Type B pancreatic cell (in vitro differentiated cells): ENCODE measurements around the gene NSD1. TPM values are rescaled to one million over a fixed set of nuclear protein-coding genes. Genes with fewer than 3 reads are reported as not detected.
"Not testable (repeated sequence)": the region's sequence is repeated elsewhere in the genome, so short reads cannot be mapped to it uniquely, and the experiment has no call there.

Experiments used
- DNase-seq: peaks from one replicate; pipeline ENCODE4 v3.0.0; 2021; ENCODE audit warnings: mixed read lengths; ENCODE audit not compliant: unreplicated experiment; ENCODE audit errors: extremely low spot score
- H3K27ac Mint-ChIP-seq: 2 replicates; pipeline ENCODE4 v1.8.0; 2021; ENCODE audit warnings: mild to moderate bottlenecking, mixed read lengths
- H3K27me3 Mint-ChIP-seq: 2 replicates; pipeline ENCODE4 v1.8.0; 2021; ENCODE audit warnings: mixed read lengths
- H3K36me3 Mint-ChIP-seq: 2 replicates; pipeline ENCODE4 v1.8.0; 2021; ENCODE audit warnings: mixed read lengths
- H3K4me1 Mint-ChIP-seq: one replicate; pipeline ENCODE4 v1.8.0; 2021; ENCODE audit warnings: mixed read lengths; ENCODE audit not compliant: unreplicated experiment
- H3K4me3 Mint-ChIP-seq: 2 replicates; pipeline ENCODE4 v1.8.0; 2021; ENCODE audit warnings: mild to moderate bottlenecking, mixed read lengths
- H3K9me3 Mint-ChIP-seq: 2 replicates; pipeline ENCODE4 v1.8.0; 2021; ENCODE audit warnings: mixed read lengths
- total RNA-seq: library from RNA; stranded (reverse); gene quantifications from 2 replicates; pipeline ENCODE4 v1.2.1, GENCODE V29; 2021; ENCODE audit warnings: low replicate concordance
- TF ChIP-seq, protein P1 (sequence below): fragments of 200-600 bp; sonication (generic); conservative IDR thresholded peaks from 2 replicates; pipeline ENCODE4 v1.5.0; 2021; ENCODE audit warnings: antibody characterized with exemption, mild to moderate bottlenecking

NSD1 gene
- total RNA-seq, 1 donor from 2014 or later: 115 TPM

DNA sequence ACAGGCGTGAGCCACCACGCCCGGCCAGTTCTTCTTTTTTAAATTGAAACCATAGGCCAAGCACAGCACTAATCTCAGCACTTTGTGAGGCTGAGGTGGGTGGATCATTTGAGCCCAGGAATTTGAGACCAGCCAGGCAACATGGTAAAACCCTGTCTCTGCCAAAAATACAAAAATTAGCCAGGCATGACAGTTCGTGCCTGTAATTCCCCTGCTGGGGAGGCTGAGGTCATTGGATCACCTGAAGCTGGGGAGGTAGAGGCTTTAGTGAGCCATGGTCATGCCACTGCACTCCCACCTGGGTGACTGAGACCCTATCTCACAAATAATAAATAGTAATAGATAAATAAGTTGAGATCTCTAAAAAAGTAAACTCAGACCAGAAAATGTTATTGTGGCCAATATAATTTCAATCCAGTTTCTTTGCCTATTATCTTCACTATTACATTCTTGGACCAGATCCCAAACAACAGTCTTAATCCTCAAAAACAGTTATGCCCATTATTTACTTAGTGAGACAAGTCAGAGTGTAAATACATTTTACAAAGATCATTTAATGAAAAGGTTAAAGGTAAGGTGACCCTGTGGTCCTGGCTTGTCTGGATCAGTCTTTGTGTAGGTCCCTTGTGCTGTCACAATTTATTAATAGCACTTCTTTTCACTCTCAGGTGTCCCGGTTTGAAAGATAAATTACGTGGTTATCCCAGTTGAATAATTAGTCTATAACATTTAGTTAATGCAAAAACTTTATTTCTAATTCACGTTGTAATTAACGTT lies 116.4 kb downstream of the NSD1 start:
- no peaks in the 10 kb centered on the region for H3K27me3 Mint-ChIP-seq
- no peak for DNase-seq
- no peak overlapping the region for H3K27ac Mint-ChIP-seq
- peaks cover 35% of the 10 kb centered on the region for H3K36me3 Mint-ChIP-seq
- no peaks in the 10 kb centered on the region for H3K9me3 Mint-ChIP-seq
- H3K4me1 Mint-ChIP-seq: no peaks in the 10 kb centered on the region
- no peak overlapping the region for H3K4me3 Mint-ChIP-seq
- TF ChIP-seq, protein P1, sequence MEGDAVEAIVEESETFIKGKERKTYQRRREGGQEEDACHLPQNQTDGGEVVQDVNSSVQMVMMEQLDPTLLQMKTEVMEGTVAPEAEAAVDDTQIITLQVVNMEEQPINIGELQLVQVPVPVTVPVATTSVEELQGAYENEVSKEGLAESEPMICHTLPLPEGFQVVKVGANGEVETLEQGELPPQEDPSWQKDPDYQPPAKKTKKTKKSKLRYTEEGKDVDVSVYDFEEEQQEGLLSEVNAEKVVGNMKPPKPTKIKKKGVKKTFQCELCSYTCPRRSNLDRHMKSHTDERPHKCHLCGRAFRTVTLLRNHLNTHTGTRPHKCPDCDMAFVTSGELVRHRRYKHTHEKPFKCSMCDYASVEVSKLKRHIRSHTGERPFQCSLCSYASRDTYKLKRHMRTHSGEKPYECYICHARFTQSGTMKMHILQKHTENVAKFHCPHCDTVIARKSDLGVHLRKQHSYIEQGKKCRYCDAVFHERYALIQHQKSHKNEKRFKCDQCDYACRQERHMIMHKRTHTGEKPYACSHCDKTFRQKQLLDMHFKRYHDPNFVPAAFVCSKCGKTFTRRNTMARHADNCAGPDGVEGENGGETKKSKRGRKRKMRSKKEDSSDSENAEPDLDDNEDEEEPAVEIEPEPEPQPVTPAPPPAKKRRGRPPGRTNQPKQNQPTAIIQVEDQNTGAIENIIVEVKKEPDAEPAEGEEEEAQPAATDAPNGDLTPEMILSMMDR: no peak

DNA sequence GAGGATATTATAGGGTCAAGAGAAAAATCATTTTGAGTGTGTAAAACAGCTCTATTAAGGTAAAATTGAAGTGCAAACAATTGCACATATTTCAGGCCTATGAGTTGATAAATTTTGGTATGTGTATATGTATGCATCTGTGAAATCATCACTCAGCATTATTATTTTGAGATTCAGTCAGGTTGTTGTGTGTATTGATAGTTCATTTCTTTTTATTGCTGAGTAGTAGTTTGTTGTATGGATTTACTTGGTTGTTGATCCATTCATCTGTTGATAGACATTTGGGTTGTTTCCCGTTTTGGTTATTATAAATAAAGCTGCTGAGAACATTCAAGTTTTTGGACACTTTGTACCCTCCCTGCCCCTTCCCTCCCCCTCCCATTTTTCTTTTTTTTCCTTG lies 119.7 kb downstream of the NSD1 start:
- peaks cover 27% of the 10 kb centered on the region for H3K36me3 Mint-ChIP-seq
- no peak overlapping the region for H3K27ac Mint-ChIP-seq
- DNase-seq: no peak
- H3K9me3 Mint-ChIP-seq: no peaks in the 10 kb centered on the region
- TF ChIP-seq, protein P1: no peak
- no peaks in the 10 kb centered on the region for H3K27me3 Mint-ChIP-seq
- H3K4me1 Mint-ChIP-seq: no peaks in the 10 kb centered on the region
- no peak overlapping the region for H3K4me3 Mint-ChIP-seq

DNA sequence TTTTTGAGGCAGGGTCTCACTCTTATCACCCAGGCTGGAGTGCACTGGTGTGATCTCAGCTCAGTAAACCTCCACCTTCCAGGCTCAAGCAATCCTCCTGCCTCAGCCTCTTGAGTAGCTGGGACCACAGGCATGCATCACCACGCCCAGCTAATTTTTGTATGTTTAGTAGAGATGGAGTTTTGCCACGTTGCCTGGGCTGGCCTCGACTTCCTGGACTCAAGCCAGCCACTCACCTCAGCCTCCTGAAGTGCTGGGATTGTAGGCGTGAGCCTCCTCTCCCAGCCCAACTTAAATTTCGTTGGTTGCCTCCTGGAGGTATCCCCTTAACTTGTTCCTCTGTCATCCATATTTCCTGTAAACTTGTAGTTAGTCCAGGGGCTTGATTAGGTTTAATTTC lies 122.7 kb downstream of the NSD1 start:
- Mint-ChIP-seq H3K27ac (no peak overlapping the region), H3K4me3 (no peak overlapping the region), H3K27me3 (no peaks in the 10 kb centered on the region), H3K9me3 (no peaks in the 10 kb centered on the region), H3K4me1 (no peaks in the 10 kb centered on the region), H3K36me3 (peaks cover 34% of the 10 kb centered on the region)
- DNase-seq: no peak
- TF ChIP-seq, protein P1: no peak

DNA sequence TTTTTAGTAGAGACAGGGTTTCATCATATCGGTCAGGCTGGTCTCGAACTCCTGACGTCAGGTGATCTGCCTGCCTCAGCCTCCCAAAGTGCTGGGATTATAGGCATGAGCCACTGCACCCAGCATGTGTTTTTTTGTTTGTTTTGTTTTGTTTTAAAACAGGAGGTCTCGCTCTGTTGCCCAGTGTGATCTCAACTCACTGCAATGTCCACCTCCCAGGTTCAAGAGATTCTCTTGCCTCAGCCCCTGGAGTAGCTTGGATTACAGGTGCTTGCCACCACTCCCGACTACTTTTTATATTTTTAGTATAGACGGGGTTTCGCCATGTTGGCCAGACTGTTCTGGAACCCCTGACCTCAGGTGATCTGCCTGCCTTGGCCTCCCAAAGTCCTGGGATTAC lies 125.1 kb downstream of the NSD1 start:
- peaks cover 34% of the 10 kb centered on the region for H3K36me3 Mint-ChIP-seq
- not testable (repeated sequence) for DNase-seq, H3K4me3 Mint-ChIP-seq, H3K4me1 Mint-ChIP-seq, H3K9me3 Mint-ChIP-seq, H3K27me3 Mint-ChIP-seq, H3K27ac Mint-ChIP-seq

DNA sequence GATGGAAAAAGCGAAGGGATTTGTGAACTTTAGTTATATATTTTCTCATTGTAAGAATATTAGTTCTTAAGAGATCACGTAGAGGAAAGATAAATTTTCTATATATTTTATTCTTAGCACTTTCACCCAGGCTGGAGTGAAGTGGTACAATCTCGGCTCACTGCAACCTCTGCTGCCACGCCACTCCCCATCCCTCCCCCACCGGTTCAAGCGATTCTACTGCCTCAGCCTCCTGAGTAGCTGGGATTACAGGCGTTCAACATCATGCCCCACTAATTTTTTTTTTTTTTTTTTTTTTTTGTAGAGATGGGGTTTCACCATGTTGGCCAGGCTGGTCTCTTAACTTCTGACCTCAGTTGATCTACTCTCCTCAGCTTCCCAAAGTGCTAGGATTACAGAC lies 127.4 kb downstream of the NSD1 start:
- Mint-ChIP-seq H3K4me1 (no peaks in the 10 kb centered on the region), H3K9me3 (no peaks in the 10 kb centered on the region), H3K36me3 (peaks cover 30% of the 10 kb centered on the region), H3K27ac (no peak overlapping the region), H3K4me3 (no peak overlapping the region), H3K27me3 (no peaks in the 10 kb centered on the region)
- no peak for DNase-seq
- TF ChIP-seq, protein P1: no peak

DNA sequence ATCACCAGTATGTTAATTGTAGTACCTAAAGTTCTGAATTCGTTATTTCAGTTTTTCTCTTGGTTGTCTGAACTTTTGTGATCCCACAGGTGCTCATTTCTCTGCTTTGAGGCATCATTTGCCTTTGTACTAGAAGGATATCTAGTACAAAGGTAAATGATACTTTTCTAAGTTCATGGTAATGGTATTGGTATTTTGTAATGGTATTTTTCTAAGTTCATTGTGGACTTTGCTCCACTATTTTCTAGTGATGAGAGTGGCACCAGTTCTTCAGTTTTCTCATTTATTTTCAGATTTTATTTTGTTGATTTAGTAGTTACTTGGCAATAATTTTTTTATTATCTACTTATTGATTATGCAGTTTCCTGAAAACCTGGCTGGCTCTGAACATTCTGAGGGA lies 127.9 kb downstream of the NSD1 start:
- Mint-ChIP-seq H3K9me3 (no peaks in the 10 kb centered on the region), H3K27ac (no peak overlapping the region), H3K36me3 (peaks cover 35% of the 10 kb centered on the region)

More for the DNA sequence above, 127.9 kb downstream of the NSD1 start:
- TF ChIP-seq, protein P1: no peak
- DNase-seq: no peak
- Mint-ChIP-seq H3K4me1 (no peaks in the 10 kb centered on the region), H3K4me3 (no peak overlapping the region), H3K27me3 (no peaks in the 10 kb centered on the region)
